ENCODE data around the gene RBMX. TPM values are rescaled to one million over a fixed set of nuclear protein-coding genes. Genes with fewer than 3 reads are reported as not detected.
A peak's percentile ranks its signal among the peaks of the same experiment; 100 is the strongest.

Gene RBMX
- total RNA-seq, 1 donor from 2014 or later: 133 TPM

- Histone ChIP-seq H3K79me2 (ENCODE audit: insufficient read depth, low read length) (no peaks in the 10 kb centered on the region), H3K4me3 (ENCODE audit: insufficient read depth, low read depth, low read length) (peak overlapping the region; percentile 76), H3K9ac (ENCODE audit: low read length) (peak overlapping the region; percentile 82), H3K4me2 (ENCODE audit: low read length) (peak overlapping the region; percentile 98), H4K20me1 (ENCODE audit: insufficient read depth, low read length) (no peaks in the 10 kb centered on the region), H3K27ac (ENCODE audit: low read depth, low read length) (no peak overlapping the region), H3K9me3 (ENCODE audit: insufficient read depth, low read depth, low read length) (no peaks in the 10 kb centered on the region), H3K27me3 (ENCODE audit: insufficient read depth, low read length) (no peaks in the 10 kb centered on the region), H3K36me3 (ENCODE audit: insufficient read depth, low read length) (no peaks in the 10 kb centered on the region), H3K4me1 (ENCODE audit: insufficient read depth, low read length) (no peaks in the 10 kb centered on the region), H2AFZ (ENCODE audit: low read depth, low read length) (peak overlapping the region; percentile 85)
- Mint-ChIP-seq H3K4me1 (ENCODE audit: low read depth, unreplicated experiment) (peaks cover 4% of the 10 kb centered on the region), H3K27me3 (ENCODE audit: low read depth, unreplicated experiment) (no peaks in the 10 kb centered on the region), H3K27ac (ENCODE audit: unreplicated experiment) (no peak overlapping the region), H3K4me3 (ENCODE audit: unreplicated experiment) (peak overlapping the region; percentile 92), H3K9me3 (ENCODE audit: unreplicated experiment) (no peaks in the 10 kb centered on the region), H3K36me3 (ENCODE audit: low read depth, unreplicated experiment) (no peaks in the 10 kb centered on the region)
- peak; percentile 24 for DNase-seq (ENCODE audit: low read depth)
- peak; percentile 76 for FAIRE-seq
- no peak for TF ChIP-seq EZH2 (IDR thresholded peaks at IDR 0.05; ENCODE audit: insufficient read depth, low read length)
- no peak for TF ChIP-seq CTCF (IDR thresholded peaks at IDR 0.05; ENCODE audit: insufficient read depth, low read depth, low read length)
Measured at GRCh38 chrX:136910565-136911035, 30.1 kb upstream of the RBMX start.

- peak overlapping the region; percentile 85 for H2AFZ ChIP-seq (ENCODE audit: low read depth, low read length)
- no peaks in the 10 kb centered on the region for H3K4me1 ChIP-seq (ENCODE audit: insufficient read depth, low read length)
- H3K27me3 Mint-ChIP-seq (ENCODE audit: low read depth, unreplicated experiment): no peaks in the 10 kb centered on the region
- FAIRE-seq (peak; percentile 98), DNase-seq (ENCODE audit: low read depth) (peak; percentile 91)
- no peaks in the 10 kb centered on the region for H3K9me3 Mint-ChIP-seq (ENCODE audit: unreplicated experiment)
- H3K4me3 ChIP-seq (ENCODE audit: insufficient read depth, low read depth, low read length): peak overlapping the region; percentile 76
- peak overlapping the region; percentile 56 for H3K27ac ChIP-seq (ENCODE audit: low read depth, low read length)
- H4K20me1 ChIP-seq (ENCODE audit: insufficient read depth, low read length): no peaks in the 10 kb centered on the region
- peak overlapping the region; percentile 92 for H3K4me3 Mint-ChIP-seq (ENCODE audit: unreplicated experiment)
- peaks cover 4% of the 10 kb centered on the region for H3K4me1 Mint-ChIP-seq (ENCODE audit: low read depth, unreplicated experiment)
- H3K79me2 ChIP-seq (ENCODE audit: insufficient read depth, low read length): no peaks in the 10 kb centered on the region
- H3K36me3 Mint-ChIP-seq (ENCODE audit: low read depth, unreplicated experiment): no peaks in the 10 kb centered on the region
- H3K27ac Mint-ChIP-seq (ENCODE audit: unreplicated experiment): peak overlapping the region; percentile 66
- peak overlapping the region; percentile 82 for H3K9ac ChIP-seq (ENCODE audit: low read length)
- H3K27me3 ChIP-seq (ENCODE audit: insufficient read depth, low read length): no peaks in the 10 kb centered on the region
- peak overlapping the region; percentile 98 for H3K4me2 ChIP-seq (ENCODE audit: low read length)
- H3K9me3 ChIP-seq (ENCODE audit: insufficient read depth, low read depth, low read length): no peaks in the 10 kb centered on the region
- no peaks in the 10 kb centered on the region for H3K36me3 ChIP-seq (ENCODE audit: insufficient read depth, low read length)
- TF ChIP-seq EZH2 (IDR thresholded peaks at IDR 0.05; ENCODE audit: insufficient read depth, low read length): no peak
- TF ChIP-seq CTCF (IDR thresholded peaks at IDR 0.05; ENCODE audit: insufficient read depth, low read depth, low read length): no peak
Measured at GRCh38 chrX:136909706-136910564, 29.4 kb upstream of the RBMX start.

Measured in astrocyte (in vitro differentiated cells and primary cell).